CD4-positive, CD25-positive, alpha-beta regulatory T cell (primary cell): ENCODE results near the gene ANO3. TPM values are rescaled to one million over a fixed set of nuclear protein-coding genes. Genes with fewer than 3 reads are reported as not detected.

Source experiments
- ATAC-seq, 2 donors: fragments of 150-1000 bp; cut with Tn5 transposase; one replicate each; pipeline ENCODE4 v1.10.0; 2021; ENCODE audit warnings: low read depth in 2 of 2, moderate number of reproducible peaks in 2 of 2, moderate library complexity in 1 of 2
- DNase-seq, 3 donors: peaks; one replicate each; pipeline versions ENCODE4 v3.0.0 to v3.0.0-alpha.2; 2012 to 2022; ENCODE audit warnings: mixed read lengths in 1 of 3
- H3K27ac ChIP-seq: one replicate; pipeline ENCODE4 v1.7.0; 2013; ENCODE audit warnings: mild to moderate bottlenecking, low read length; ENCODE audit not compliant: insufficient read depth, poor library complexity, severe bottlenecking
- H3K27me3 ChIP-seq: one replicate; pipeline ENCODE4 v1.7.0; 2013; ENCODE audit warnings: low read length; ENCODE audit not compliant: control insufficient read depth, insufficient read depth
- H3K36me3 ChIP-seq: one replicate; pipeline ENCODE4 v1.7.0; 2013; ENCODE audit warnings: mild to moderate bottlenecking, low read length, moderate library complexity; ENCODE audit not compliant: control insufficient read depth, insufficient read depth
- H3K4me1 ChIP-seq: 2 replicates; pipeline ENCODE4 v1.7.0; 2013; ENCODE audit warnings: mild to moderate bottlenecking, low read length; ENCODE audit not compliant: insufficient read depth, control insufficient read depth, poor library complexity, severe bottlenecking
- H3K4me3 ChIP-seq: one replicate; pipeline ENCODE4 v1.7.0; 2013; ENCODE audit warnings: low read depth, mild to moderate bottlenecking, low read length, moderate library complexity
- H3K9me3 ChIP-seq, 2 experiments: 1 replicate in 1 of 2; 2 replicates in 1 of 2; pipeline ENCODE4 v1.7.0; 2013; ENCODE audit warnings: low read length in 2 of 2, mild to moderate bottlenecking in 1 of 2, moderate library complexity in 1 of 2; ENCODE audit not compliant: control insufficient read depth in 2 of 2
- H3K27ac Mint-ChIP-seq, 3 donors: one replicate each; pipeline ENCODE4 v1.8.0; 2020 to 2022; ENCODE audit warnings: mild to moderate bottlenecking in 3 of 3, mixed read lengths in 3 of 3, moderate library complexity in 2 of 3
- H3K27me3 Mint-ChIP-seq: one replicate; pipeline ENCODE4 v1.8.0; 2022; ENCODE audit warnings: mild to moderate bottlenecking, mixed read lengths
- H3K36me3 Mint-ChIP-seq: one replicate; pipeline ENCODE4 v1.8.0; 2020; ENCODE audit warnings: mixed read lengths
- H3K4me1 Mint-ChIP-seq, 4 donors: one replicate each; pipeline ENCODE4 v1.8.0; 2020 to 2022; ENCODE audit warnings: mixed read lengths in 4 of 4, mild to moderate bottlenecking in 1 of 4
- H3K4me3 Mint-ChIP-seq, 4 donors: one replicate each; pipeline ENCODE4 v1.8.0; 2020 to 2022; ENCODE audit warnings: mild to moderate bottlenecking in 4 of 4, mixed read lengths in 4 of 4, moderate library complexity in 3 of 4
- H3K9me3 Mint-ChIP-seq, 7 donors: one replicate each; pipeline ENCODE4 v1.8.0; 2020 to 2022; ENCODE audit warnings: mixed read lengths in 7 of 7, mild to moderate bottlenecking in 3 of 7, moderate library complexity in 2 of 7
- polyA plus RNA-seq, 4 donors: library from polyadenylated mRNA; unstranded; fragments of 300-500 nt; fragmentation: Illumina TruSeq; gene quantifications; one replicate each; pipeline ENCODE4 v1.2.3, GENCODE V29; 2021
- total RNA-seq: library from RNA; stranded (reverse); gene quantifications from one replicate; pipeline ENCODE4 v1.2.3, GENCODE V29; 2022

Gene ANO3
- total and polyA plus RNA-seq, 5 donors from 2014 or later: not detected

DNA sequence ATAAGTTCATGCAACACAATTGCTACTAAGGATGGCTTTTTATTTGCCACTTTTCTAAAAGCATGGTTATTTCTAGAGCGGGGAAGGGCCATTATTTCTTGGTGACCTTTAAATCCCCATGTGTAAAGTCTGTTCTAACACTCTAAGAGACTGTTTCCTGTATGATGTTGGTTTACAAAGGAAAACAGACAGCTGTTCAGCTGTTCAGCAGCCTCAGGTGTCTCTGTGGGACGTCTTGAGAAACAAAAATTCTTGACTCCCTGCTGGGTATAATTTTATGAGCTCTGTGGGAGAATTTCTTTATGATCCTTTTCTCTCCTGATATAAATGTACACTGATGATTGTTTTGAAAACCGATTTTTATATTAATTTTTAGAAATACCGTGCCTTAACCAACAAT is 226.3 kb downstream of the ANO3 start:
- no peaks in the 10 kb centered on the region for H3K4me1 Mint-ChIP-seq
- no peak for ATAC-seq

DNA sequence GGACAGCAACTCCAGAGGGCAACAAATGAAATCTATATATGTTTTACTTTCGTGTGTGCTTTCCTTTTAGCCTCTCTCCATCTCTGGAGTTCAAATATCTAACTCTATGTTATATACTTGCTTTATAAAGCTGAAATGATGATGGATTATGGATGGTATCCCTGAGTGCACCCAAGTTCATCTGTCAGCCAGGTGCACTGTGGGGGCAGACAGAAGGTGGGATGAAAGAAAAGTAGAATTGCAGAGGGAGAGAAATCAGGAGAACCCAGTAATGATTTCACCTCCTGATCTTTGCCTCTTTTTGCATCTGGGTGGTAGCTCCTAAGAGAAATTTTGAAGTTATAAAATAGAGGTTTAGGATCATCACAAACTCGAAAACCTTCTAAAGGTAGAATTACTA is 237.7 kb downstream of the ANO3 start:
- H3K36me3 Mint-ChIP-seq: no peaks in the 10 kb centered on the region
- no peaks in the 10 kb centered on the region for H3K36me3 ChIP-seq
- H3K27me3 Mint-ChIP-seq: no peaks in the 10 kb centered on the region
- H3K27ac ChIP-seq: no peak overlapping the region
- no peaks in the 10 kb centered on the region for H3K27me3 ChIP-seq
- H3K4me1 Mint-ChIP-seq: no peaks in the 10 kb centered on the region
- H3K9me3 ChIP-seq: no peaks in the 10 kb centered on the region
- peaks cover 0 to 13% (median 4%) of the 10 kb centered on the region in 7 donors for H3K9me3 Mint-ChIP-seq
- H3K4me1 ChIP-seq: no peaks in the 10 kb centered on the region
- no peak for ATAC-seq
- H3K4me3 Mint-ChIP-seq: no peak overlapping the region
- no peak for DNase-seq
- H3K4me3 ChIP-seq: no peak overlapping the region
- no peak overlapping the region for H3K27ac Mint-ChIP-seq

More for the DNA sequence above, 226.3 kb downstream of the ANO3 start:
- H3K9me3 Mint-ChIP-seq: peaks cover 2 to 16% (median 5%) of the 10 kb centered on the region in 7 donors
- Histone ChIP-seq H3K27me3 (no peaks in the 10 kb centered on the region), H3K4me3 (no peak overlapping the region), H3K27ac (no peak overlapping the region), H3K36me3 (no peaks in the 10 kb centered on the region), H3K4me1 (no peaks in the 10 kb centered on the region), H3K9me3 (no peaks in the 10 kb centered on the region)
- no peak for DNase-seq
- no peaks in the 10 kb centered on the region for H3K27me3 Mint-ChIP-seq
- H3K36me3 Mint-ChIP-seq: no peaks in the 10 kb centered on the region
- H3K27ac Mint-ChIP-seq: no peak overlapping the region
- H3K4me3 Mint-ChIP-seq: no peak overlapping the region

DNA sequence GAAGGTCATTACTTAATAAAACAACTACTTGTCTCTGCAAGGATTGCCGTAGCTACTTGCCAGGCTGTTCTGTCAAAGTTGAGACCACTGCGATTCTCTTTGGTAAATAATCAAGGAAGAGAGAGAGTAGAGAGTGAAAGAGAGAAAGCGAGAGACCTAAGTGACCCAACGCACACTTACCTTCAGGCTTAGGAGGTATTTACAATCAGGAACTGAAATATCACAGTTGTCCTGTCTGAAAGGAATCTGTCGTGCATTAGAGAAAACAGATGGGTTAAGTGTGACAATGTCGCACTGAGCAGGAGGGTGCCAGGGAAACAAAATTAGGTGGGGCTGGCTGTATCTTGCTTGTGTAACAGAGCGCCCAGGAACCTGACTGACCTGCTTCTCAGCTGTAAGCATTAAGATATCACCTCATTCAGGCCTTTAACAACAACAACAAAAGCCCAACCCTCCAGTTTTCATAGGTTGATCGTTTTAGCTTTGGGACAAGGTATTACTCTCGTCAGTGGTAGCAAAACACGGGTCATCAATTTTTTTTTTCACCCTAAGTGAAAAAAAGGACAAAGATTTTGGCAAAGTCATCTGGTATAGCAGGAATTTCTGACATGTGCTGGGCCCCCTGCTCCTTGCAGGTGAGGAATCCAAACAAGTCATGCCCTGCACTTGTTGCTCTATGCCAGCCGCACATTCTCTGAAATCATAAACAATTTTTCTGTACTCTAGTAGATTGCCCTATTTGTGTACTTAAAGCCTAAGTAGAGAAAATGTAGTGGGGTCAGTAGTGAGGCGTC is 240.1 kb downstream of the ANO3 start, which contains the start of gene MUC15:
TSS of gene MUC15 (minus strand) at position 403 of the 794 bp plus-strand sequence. CDS start 5,169 bp downstream, outside the sequence.
- H3K27ac ChIP-seq: no peak within 1 kb of the TSS
- no peak within 1 kb of the TSS for H3K27ac Mint-ChIP-seq
- peaks cover 0 to 5% (median 2%) of the 10 kb centered on the region in 7 donors for H3K9me3 Mint-ChIP-seq
- no peaks in the 10 kb centered on the region for H3K36me3 Mint-ChIP-seq
- H3K4me3 ChIP-seq: no peak within 1 kb of the TSS
- no peaks in the 10 kb centered on the region for H3K27me3 Mint-ChIP-seq
- H3K4me1 Mint-ChIP-seq: no peaks in the 10 kb centered on the region
- ATAC-seq (no peak), DNase-seq (no peak)
- no peaks in the 10 kb centered on the region for H3K36me3 ChIP-seq
- no peaks in the 10 kb centered on the region for H3K4me1 ChIP-seq
- no peaks in the 10 kb centered on the region for H3K27me3 ChIP-seq
- H3K9me3 ChIP-seq: no peaks in the 10 kb centered on the region
- no peak within 1 kb of the TSS for H3K4me3 Mint-ChIP-seq

DNA sequence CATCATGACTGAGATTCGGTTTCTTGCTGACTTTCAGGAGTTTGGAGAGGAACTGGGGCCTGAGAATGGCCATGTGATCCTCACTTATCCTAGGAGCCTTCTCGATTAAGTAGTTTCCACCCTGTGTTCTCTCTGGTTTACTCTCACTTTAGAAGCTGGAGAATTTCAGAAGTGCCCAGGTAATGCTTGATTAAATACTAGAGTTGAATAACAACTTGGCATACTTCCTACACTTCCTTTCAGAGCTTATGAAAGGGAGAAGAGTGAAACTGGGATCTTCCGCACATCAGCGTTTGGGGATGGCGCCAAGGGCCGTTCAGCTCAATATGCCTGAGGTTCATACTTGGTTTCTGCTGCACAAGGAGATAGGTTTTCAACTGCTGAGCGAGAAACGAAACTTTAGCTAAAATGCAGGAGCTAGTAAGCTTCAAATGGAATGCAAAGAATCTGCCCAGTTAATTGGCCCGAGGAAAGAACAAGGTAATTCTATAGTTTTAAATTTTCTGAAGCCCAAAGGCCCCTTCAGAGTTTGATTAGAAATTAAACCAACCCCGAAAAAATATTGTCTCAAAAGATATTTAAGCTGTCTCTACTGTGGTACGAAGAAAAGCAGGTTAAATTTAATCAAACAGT is 241.0 kb downstream of the ANO3 start:
- no peaks in the 10 kb centered on the region for H3K4me1 ChIP-seq
- no peak overlapping the region for H3K4me3 ChIP-seq
- DNase-seq (no peak), ATAC-seq (no peak)
- no peaks in the 10 kb centered on the region for H3K27me3 ChIP-seq
- Mint-ChIP-seq H3K36me3 (no peaks in the 10 kb centered on the region), H3K27me3 (no peaks in the 10 kb centered on the region), H3K9me3 (peaks cover 0 to 4% (median 2%) of the 10 kb centered on the region in 7 donors), H3K27ac (no peak overlapping the region), H3K4me1 (no peaks in the 10 kb centered on the region), H3K4me3 (no peak overlapping the region)
- no peak overlapping the region for H3K27ac ChIP-seq
- H3K36me3 ChIP-seq: no peaks in the 10 kb centered on the region
- no peaks in the 10 kb centered on the region for H3K9me3 ChIP-seq

DNA sequence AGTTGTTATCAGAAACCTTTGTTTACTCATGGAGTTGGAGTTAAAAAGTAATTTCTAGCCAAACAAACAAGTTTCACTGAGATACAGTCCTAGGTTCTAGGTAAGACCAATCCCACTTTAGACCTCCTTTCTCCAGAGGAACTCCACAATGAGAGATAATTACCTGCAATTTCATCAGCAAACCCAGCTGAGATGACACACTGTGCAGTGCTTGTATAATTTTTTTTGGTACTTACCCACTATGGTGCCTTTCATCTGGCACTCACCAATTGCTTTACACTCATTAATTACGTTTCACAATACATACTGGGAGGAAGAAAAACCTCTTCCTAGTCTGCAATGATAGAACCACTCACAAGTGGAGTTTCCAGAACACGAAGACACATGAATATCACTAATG is 242.0 kb downstream of the ANO3 start:
- H3K4me1 ChIP-seq: no peaks in the 10 kb centered on the region
- no peaks in the 10 kb centered on the region for H3K4me1 Mint-ChIP-seq
- no peak overlapping the region for H3K4me3 Mint-ChIP-seq
- peaks cover 0 to 3% (median 2%) of the 10 kb centered on the region in 7 donors for H3K9me3 Mint-ChIP-seq
- no peak overlapping the region for H3K27ac Mint-ChIP-seq
- no peaks in the 10 kb centered on the region for H3K9me3 ChIP-seq
- H3K27me3 Mint-ChIP-seq: no peaks in the 10 kb centered on the region
- H3K36me3 Mint-ChIP-seq: no peaks in the 10 kb centered on the region
- no peak overlapping the region for H3K27ac ChIP-seq
- no peaks in the 10 kb centered on the region for H3K36me3 ChIP-seq
- H3K4me3 ChIP-seq: no peak overlapping the region
- ATAC-seq (no peak), DNase-seq (no peak)
- no peaks in the 10 kb centered on the region for H3K27me3 ChIP-seq

DNA sequence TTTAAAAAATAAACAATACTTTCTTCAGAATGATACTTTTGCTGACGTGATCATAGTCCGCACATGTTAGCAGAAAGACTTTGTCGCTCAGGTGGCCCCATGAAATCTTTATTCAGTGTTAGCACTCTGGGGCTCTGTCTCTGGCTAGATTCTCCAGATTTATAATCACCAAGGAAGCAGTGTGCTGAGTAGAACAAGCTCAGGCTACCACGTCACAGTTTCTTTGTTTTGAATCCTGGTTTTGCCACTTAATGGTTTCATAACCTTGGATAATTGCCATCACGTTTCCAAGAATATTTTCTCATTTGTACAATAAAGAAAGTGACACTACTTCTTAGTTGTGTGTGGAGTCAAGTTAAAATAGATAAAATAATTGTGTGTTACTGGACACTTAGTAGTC is 244.0 kb downstream of the ANO3 start:
- DNase-seq (no peak), ATAC-seq (no peak)
- no peaks in the 10 kb centered on the region for H3K36me3 Mint-ChIP-seq
- no peaks in the 10 kb centered on the region for H3K9me3 ChIP-seq
- no peaks in the 10 kb centered on the region for H3K27me3 Mint-ChIP-seq
- no peaks in the 10 kb centered on the region for H3K36me3 ChIP-seq
- H3K4me1 ChIP-seq: no peaks in the 10 kb centered on the region
- no peak overlapping the region for H3K4me3 Mint-ChIP-seq
- H3K4me1 Mint-ChIP-seq: no peaks in the 10 kb centered on the region
- no peaks in the 10 kb centered on the region for H3K27me3 ChIP-seq
- no peak overlapping the region for H3K27ac Mint-ChIP-seq
- no peak overlapping the region for H3K4me3 ChIP-seq
- H3K27ac ChIP-seq: no peak overlapping the region
- peaks cover 0 to 6% (median 2%) of the 10 kb centered on the region in 7 donors for H3K9me3 Mint-ChIP-seq

DNA sequence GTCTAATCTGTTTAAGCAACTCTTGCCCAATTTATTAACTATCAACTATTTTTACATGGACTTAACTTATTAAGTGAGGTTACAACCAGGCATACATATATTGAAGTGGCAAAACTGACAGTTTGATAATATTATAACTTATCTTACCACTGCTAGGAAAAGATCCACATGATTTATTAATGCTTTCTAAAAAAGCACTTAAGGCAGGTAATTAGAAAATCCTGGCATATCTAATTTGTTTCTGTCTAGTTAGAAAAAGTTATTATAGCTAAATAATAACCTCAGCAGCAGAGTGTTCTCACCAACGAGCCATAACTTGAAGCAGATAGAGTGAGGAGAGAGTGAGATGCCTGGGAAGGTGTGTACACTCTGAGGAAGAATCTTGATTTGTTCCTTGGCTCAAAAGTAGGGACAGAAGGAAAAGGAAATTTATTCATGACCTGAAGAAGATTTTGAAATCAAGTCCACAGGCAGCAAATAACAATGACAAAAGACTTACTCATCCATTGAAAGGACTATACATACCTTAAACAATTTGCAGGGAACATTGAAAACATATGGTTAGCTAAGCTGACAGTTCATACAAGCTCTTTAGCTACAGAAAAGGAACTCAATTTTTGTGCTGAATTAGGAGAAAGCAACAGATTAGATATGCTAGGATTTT is 247.2 kb downstream of the ANO3 start:
- Histone ChIP-seq H3K4me1 (no peaks in the 10 kb centered on the region), H3K9me3 (no peaks in the 10 kb centered on the region), H3K27ac (no peak overlapping the region), H3K4me3 (no peak overlapping the region), H3K27me3 (no peaks in the 10 kb centered on the region), H3K36me3 (no peaks in the 10 kb centered on the region)
- H3K27ac Mint-ChIP-seq: no peak overlapping the region
- peaks cover 0 to 8% (median 3%) of the 10 kb centered on the region in 7 donors for H3K9me3 Mint-ChIP-seq
- DNase-seq (no peak), ATAC-seq (no peak)
- H3K36me3 Mint-ChIP-seq: no peaks in the 10 kb centered on the region
- no peak overlapping the region for H3K4me3 Mint-ChIP-seq
- no peaks in the 10 kb centered on the region for H3K27me3 Mint-ChIP-seq
- no peaks in the 10 kb centered on the region for H3K4me1 Mint-ChIP-seq
